Neural cell (in vitro differentiated cells): ENCODE results near the gene C6orf163. TPM values are rescaled to one million over a fixed set of nuclear protein-coding genes. Genes with fewer than 3 reads are reported as not detected.

Source experiments
- H2AFZ ChIP-seq: fragments of 200-600, 300-800 bp; sonication (generic), shearing (Covaris generic); 2 replicates; pipeline ENCODE4 v1.6.0; 2014; ENCODE audit warnings: low read depth, mild to moderate bottlenecking, antibody characterized with exemption, low read length, moderate library complexity
- H3F3A ChIP-seq: fragments of 200-600 bp; shearing (Covaris generic); 2 replicates; pipeline ENCODE4 v1.6.1; 2016; ENCODE audit warnings: mild to moderate bottlenecking, moderate library complexity, mixed read lengths, antibody characterized with exemption, low read length; ENCODE audit not compliant: insufficient read depth, poor library complexity, severe bottlenecking
- H3K27ac ChIP-seq: fragments of 200-600, 300-800 bp; sonication (generic), shearing (Covaris generic); 2 replicates; pipeline ENCODE4 v1.5.1; 2014; ENCODE audit warnings: mild to moderate bottlenecking, low read length, moderate library complexity
- H3K27me3 ChIP-seq: fragments of 300-800, 200-600 bp; sonication (generic), shearing (Covaris generic); 2 replicates; pipeline ENCODE4 v1.6.0; 2014; ENCODE audit warnings: mild to moderate bottlenecking, low read depth, low read length, moderate library complexity; ENCODE audit not compliant: insufficient read depth
- H3K36me3 ChIP-seq: fragments of 300-800, 200-600 bp; sonication (generic), shearing (Covaris generic); 2 replicates; pipeline ENCODE4 v1.5.1; 2014; ENCODE audit warnings: mild to moderate bottlenecking, antibody characterized with exemption, low read length, moderate library complexity; ENCODE audit not compliant: insufficient read depth
- H3K4me2 ChIP-seq: fragments of 300-800, 200-600 bp; sonication (generic), shearing (Covaris generic); 2 replicates; pipeline ENCODE4 v1.6.0; 2014; ENCODE audit warnings: mild to moderate bottlenecking, low read length
- H3K4me3 ChIP-seq: fragments of 300-800, 200-600 bp; sonication (generic), shearing (Covaris generic); 2 replicates; pipeline ENCODE4 v1.5.1; 2014; ENCODE audit warnings: mild to moderate bottlenecking, low read length, moderate library complexity
- H3K79me2 ChIP-seq: fragments of 200-600 bp; shearing (Covaris generic); replicated peaks from 2 replicates; pipeline ENCODE4 v1.6.0; 2014; ENCODE audit warnings: mild to moderate bottlenecking, low read length, moderate library complexity; ENCODE audit not compliant: insufficient read depth
- H3K9ac ChIP-seq: fragments of 300-800, 200-600 bp; sonication (generic), shearing (Covaris generic); 2 replicates; pipeline ENCODE4 v1.6.1; 2016; ENCODE audit warnings: mild to moderate bottlenecking, low read length, mixed read lengths
- H3K9me2 ChIP-seq: fragments of 200-600 bp; shearing (Covaris generic); 2 replicates; pipeline ENCODE4 v1.6.1; 2016; ENCODE audit warnings: mild to moderate bottlenecking, low read length, mixed read lengths; ENCODE audit not compliant: insufficient read depth
- H3K9me3 ChIP-seq: fragments of 200-600, 300-800 bp; sonication (generic), shearing (Covaris generic); 2 replicates; pipeline ENCODE4 v1.6.1; 2016; ENCODE audit warnings: mild to moderate bottlenecking, mixed run types, low read length, moderate library complexity, mixed read lengths
- H4K20me1 ChIP-seq: fragments of 200-600 bp; shearing (Covaris generic); 2 replicates; pipeline ENCODE4 v1.6.1; 2016; ENCODE audit warnings: mild to moderate bottlenecking, mixed run types; ENCODE audit not compliant: insufficient read depth
- EP300 ChIP-seq: fragments of 450-650 bp; conservative IDR thresholded peaks from 2 replicates; pipeline ENCODE4 v1.6.1; 2014; ENCODE audit warnings: antibody characterized with exemption, mild to moderate bottlenecking, moderate library complexity; ENCODE audit not compliant: poor library complexity, severe bottlenecking
- EZH2 ChIP-seq: fragments of 200-600, 300-800 bp; shearing (Covaris generic), sonication (generic); IDR thresholded peaks from 2 replicates; pipeline ENCODE4 v1.6.1; 2014; ENCODE audit warnings: antibody characterized with exemption, low read length, borderline replicate concordance, mild to moderate bottlenecking; ENCODE audit not compliant: insufficient read depth, poor library complexity, severe bottlenecking
- MXI1 ChIP-seq: fragments of 450-650 bp; conservative IDR thresholded peaks from 2 replicates; pipeline ENCODE4 v1.6.1; 2014; ENCODE audit warnings: antibody characterized with exemption, mild to moderate bottlenecking; ENCODE audit not compliant: poor library complexity, severe bottlenecking
- POLR2AphosphoS5 ChIP-seq: IDR thresholded peaks from 2 replicates; pipeline ENCODE4 v1.6.1; 2012
- RAD21 ChIP-seq: fragments of 450-650 bp; conservative IDR thresholded peaks from 2 replicates; pipeline ENCODE4 v1.6.1; 2014; ENCODE audit warnings: antibody characterized with exemption, mild to moderate bottlenecking, moderate library complexity
- REST ChIP-seq: IDR thresholded peaks from 2 replicates; pipeline ENCODE4 v1.6.1; 2012; ENCODE audit warnings: borderline replicate concordance
- SMC3 ChIP-seq: fragments of 450-650 bp; conservative IDR thresholded peaks from 2 replicates; pipeline ENCODE4 v1.6.1; 2014; ENCODE audit warnings: antibody characterized with exemption, mild to moderate bottlenecking, moderate library complexity; ENCODE audit not compliant: poor library complexity
- TAF1 ChIP-seq: IDR thresholded peaks from 2 replicates; pipeline ENCODE4 v1.6.1; 2012; ENCODE audit warnings: low read depth
- polyA plus RNA-seq: library from polyadenylated mRNA; depleted of rRNA; stranded (reverse); fragments of >200 nt; gene quantifications from 2 replicates; pipeline ENCODE4 v1.2.3, GENCODE V29; 2014
- TF ChIP-seq, protein P1 (sequence below): fragments of 450-650 bp; IDR thresholded peaks from 2 replicates; pipeline ENCODE4 v1.5.1; 2014; ENCODE audit warnings: antibody characterized with exemption, mild to moderate bottlenecking, moderate library complexity; ENCODE audit not compliant: poor library complexity, severe bottlenecking

Gene C6orf163
- polyA plus RNA-seq, 1 donor from 2014 or later = 1.8 TPM

- Histone ChIP-seq H3K9me3 (no peaks in the 10 kb centered on the region), H3K36me3 (no peaks in the 10 kb centered on the region), H3K27ac (no peak overlapping the region), H3F3A (no peaks in the 10 kb centered on the region), H3K9me2 (no peaks in the 10 kb centered on the region), H3K4me2 (no peak overlapping the region), H3K4me3 (no peak overlapping the region), H3K79me2 (no peaks in the 10 kb centered on the region), H4K20me1 (no peaks in the 10 kb centered on the region), H3K9ac (no peak overlapping the region), H2AFZ (no peak overlapping the region), H3K27me3 (no peaks in the 10 kb centered on the region)
- no peak for TF ChIP-seq REST
- TF ChIP-seq, protein P1, sequence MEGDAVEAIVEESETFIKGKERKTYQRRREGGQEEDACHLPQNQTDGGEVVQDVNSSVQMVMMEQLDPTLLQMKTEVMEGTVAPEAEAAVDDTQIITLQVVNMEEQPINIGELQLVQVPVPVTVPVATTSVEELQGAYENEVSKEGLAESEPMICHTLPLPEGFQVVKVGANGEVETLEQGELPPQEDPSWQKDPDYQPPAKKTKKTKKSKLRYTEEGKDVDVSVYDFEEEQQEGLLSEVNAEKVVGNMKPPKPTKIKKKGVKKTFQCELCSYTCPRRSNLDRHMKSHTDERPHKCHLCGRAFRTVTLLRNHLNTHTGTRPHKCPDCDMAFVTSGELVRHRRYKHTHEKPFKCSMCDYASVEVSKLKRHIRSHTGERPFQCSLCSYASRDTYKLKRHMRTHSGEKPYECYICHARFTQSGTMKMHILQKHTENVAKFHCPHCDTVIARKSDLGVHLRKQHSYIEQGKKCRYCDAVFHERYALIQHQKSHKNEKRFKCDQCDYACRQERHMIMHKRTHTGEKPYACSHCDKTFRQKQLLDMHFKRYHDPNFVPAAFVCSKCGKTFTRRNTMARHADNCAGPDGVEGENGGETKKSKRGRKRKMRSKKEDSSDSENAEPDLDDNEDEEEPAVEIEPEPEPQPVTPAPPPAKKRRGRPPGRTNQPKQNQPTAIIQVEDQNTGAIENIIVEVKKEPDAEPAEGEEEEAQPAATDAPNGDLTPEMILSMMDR = no peak
- no peak for TF ChIP-seq TAF1
- no peak for TF ChIP-seq POLR2AphosphoS5
- TF ChIP-seq EP300 = no peak
- no peak for TF ChIP-seq EZH2
- TF ChIP-seq SMC3 = no peak
- TF ChIP-seq MXI1 = no peak
- no peak for TF ChIP-seq RAD21
Observed at GRCh38 chr6:87349896-87350295, 5.3 kb downstream of the C6orf163 start.

DNA sequence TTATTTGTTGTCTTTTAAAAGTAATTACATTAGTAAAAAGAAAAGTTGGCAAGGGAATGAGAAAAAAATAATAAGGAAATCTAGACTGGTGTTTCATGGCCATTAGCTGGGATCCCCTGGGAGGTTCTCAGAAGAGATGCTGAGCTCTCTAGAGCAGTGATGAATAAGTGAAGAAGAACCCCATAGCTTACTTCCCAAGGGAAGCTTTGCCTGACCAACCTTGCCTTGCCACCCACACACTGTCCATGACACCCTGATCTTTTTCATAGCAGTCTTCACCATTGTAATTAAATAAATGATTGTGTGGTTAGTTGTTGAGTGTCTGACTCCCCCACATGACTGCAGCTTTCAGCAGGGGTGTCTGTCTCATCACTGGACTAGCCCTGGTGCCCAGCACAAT lies 5.9 kb downstream of the C6orf163 start:
- TF ChIP-seq TAF1 = no peak
- TF ChIP-seq RAD21 = no peak
- TF ChIP-seq SMC3 = no peak
- TF ChIP-seq EZH2 = no peak
- TF ChIP-seq MXI1 = no peak
- TF ChIP-seq EP300 = no peak
- TF ChIP-seq POLR2AphosphoS5 = no peak
- TF ChIP-seq REST = no peak
- H3K9me2 ChIP-seq = no peaks in the 10 kb centered on the region
- no peak overlapping the region for H3K27ac ChIP-seq
- H3K36me3 ChIP-seq = no peaks in the 10 kb centered on the region
- H3K9me3 ChIP-seq = no peaks in the 10 kb centered on the region
- no peaks in the 10 kb centered on the region for H3K27me3 ChIP-seq
- H3K4me3 ChIP-seq = no peak overlapping the region
- no peak overlapping the region for H3K9ac ChIP-seq
- no peaks in the 10 kb centered on the region for H3F3A ChIP-seq
- no peaks in the 10 kb centered on the region for H4K20me1 ChIP-seq
- H3K79me2 ChIP-seq = no peaks in the 10 kb centered on the region
- H2AFZ ChIP-seq = no peak overlapping the region
- no peak overlapping the region for H3K4me2 ChIP-seq
